ENCODE data around the gene DISC1.
A peak's percentile ranks its signal among the peaks of the same experiment; 100 is the strongest.

The DISC1 gene

DNA sequence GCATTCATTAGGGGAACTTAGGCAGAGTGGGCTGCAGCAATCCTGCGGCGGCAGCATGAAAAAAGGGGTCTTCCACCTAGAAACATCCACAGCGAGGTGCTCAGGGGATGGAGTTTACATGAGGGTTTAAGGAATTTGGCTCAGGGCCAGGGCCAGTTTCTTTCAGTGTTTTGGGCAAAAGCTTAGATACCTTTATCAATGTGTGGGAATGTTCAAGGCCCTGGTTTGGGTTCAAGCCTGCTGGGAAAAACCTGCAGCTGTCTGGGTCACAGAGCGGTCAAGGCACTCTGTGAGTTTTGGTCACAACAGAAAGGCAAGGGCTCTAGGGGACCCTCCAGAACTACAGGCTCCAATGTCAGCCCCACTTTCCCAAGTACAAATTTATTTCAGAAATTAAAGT lies 230.3 kb downstream of the DISC1 start:
- no peak for DNase-seq (ENCODE audit: low read depth)

DNA sequence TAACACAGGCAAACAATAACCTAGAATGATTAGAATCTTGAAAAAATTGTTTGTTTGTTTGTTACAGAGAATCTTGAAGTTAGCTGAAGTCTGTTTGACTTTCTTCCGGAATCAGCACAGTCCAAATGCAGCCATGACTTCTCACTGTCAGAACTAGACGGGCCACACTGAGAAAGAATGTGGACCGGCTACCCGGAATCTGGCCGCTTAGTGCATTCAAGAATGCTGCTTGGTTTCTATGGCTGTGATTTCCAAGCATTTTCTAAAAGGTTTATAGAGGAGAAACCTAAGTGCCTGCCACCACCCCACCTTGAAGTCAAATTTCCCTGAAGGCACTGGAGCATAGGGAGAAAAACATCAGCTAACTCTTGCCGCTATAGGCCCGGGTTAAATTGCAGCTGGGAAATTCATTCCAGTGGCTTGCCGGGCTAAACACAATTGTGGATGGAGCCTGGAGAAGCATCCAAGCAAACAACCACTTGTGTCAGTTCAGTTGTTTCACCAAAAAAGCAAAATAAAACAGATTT lies 231.1 kb downstream of the DISC1 start:
- DNase-seq (ENCODE audit: low read depth), result no peak

DNA sequence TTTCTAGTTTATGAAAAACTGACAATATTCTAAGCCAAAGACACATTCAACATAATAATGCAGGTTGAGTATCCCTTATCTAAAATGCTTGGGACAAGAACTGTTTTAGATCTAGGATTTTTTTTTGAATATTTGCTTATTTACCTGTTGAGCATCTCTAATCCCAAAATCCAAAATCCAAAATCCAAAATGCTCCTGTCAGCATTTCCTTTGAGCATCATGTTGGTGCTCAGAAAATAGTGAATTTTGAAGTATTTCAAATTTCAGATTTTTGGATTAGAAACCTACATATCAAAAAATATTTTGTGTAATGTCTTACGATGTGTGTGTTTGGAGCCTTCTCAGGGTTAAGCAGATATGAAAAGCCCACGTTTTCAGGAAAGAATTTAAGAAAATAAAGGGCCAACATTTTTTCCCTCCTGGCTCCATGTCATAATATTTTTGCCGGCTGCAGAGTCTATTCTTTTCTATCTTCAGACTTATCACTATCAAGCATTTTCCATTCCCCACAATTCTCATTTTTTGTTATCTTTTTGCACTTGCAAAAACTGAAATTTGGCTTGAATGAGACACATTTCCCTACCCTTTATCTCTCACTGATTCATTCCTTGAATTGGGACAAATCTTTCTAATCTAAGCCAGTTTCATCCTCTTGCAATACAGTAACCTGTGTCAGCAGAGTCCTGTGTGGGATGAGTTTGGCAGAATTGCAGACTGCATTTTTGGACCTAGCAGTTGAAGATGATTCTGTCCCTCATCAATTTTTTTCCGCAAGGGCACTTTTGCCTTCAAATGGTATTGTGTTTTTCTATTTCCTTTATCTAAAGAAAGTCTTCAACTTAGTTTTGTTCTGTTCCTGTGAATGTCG lies 233.9 kb downstream of the DISC1 start:
- DNase-seq (ENCODE audit: low read depth), result no peak

DNA sequence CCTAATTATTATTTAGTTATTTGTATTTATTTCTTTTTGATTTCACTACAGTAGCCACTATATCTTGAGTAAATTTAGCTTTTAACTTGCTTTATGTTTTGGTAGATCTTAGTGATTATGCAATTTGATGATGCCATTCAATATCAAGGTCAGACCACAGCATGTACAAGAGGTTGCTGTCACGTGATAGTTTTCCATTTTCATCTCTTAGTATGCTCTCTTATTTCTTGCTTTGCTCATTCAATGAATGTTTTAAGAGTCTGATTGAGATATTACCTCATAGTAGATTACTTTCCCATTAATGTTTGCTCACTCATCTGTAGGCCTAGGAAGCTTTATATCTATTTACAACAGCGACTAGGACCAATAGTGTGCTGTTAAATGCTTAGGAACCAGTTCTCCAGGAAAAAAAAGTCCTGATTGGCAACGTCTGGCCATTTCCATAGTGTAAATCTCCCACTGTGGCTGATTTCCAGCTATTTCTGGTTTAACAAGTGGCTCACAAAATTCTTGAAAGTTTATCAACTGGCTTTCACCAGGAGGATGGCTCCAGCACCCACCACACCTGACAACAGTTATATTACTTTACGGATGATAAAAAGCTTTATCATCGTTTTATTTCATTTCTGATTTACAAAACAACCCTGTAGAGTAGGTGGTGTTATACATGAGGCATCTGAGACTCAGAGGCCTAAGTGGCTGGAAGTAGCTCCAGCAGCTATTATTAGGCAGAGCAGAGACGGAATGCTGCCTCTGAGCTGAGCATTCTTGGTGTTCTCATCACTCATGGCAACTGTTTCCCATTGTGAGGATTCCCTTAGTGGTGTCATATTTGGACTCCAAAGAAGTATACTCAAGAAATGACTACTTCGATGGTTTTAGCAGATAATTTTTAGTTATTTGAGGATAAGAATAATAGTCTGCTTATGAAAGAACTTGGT lies 235.2 kb downstream of the DISC1 start:
- no peak for DNase-seq (ENCODE audit: low read depth)

DNA sequence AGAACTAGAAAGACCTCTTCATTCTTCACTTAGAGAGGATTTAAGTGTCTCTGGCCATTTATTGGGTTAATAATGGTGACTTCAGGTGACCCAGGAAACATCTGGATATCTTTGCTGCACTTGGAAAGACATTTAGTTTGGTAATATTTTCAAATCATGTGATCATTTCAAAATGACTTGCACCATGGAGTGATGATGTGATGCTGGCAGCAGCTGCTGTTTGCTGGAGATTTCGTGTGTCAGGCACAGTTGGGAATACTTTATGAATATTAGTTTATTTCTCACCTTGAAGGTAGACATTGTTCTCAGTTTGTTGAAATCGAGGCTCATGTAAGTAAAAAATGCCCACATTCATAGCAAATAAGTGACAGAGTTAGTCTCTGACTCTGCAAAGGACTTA lies 236.0 kb downstream of the DISC1 start:
- no peak for DNase-seq (ENCODE audit: low read depth)

DNA sequence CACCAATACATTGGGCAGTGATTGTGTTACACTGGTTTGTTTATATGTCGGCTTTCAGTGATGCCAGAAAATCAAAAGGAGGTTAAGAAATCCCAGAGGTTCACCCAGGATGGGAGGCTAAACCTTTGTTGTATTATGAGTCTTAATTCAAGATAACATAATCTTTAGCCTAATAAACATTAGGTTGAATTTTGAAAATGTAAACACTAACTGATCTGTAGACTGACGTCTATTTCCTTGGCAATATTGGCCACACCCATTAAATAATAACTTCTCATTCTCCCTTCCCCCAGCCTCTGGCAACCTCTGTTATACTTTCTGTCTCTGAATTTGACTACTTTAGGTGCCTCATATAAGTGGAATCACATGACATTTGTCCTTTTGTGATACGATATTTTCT lies 238.7 kb downstream of the DISC1 start:
- no peak for DNase-seq (ENCODE audit: low read depth)

DNA sequence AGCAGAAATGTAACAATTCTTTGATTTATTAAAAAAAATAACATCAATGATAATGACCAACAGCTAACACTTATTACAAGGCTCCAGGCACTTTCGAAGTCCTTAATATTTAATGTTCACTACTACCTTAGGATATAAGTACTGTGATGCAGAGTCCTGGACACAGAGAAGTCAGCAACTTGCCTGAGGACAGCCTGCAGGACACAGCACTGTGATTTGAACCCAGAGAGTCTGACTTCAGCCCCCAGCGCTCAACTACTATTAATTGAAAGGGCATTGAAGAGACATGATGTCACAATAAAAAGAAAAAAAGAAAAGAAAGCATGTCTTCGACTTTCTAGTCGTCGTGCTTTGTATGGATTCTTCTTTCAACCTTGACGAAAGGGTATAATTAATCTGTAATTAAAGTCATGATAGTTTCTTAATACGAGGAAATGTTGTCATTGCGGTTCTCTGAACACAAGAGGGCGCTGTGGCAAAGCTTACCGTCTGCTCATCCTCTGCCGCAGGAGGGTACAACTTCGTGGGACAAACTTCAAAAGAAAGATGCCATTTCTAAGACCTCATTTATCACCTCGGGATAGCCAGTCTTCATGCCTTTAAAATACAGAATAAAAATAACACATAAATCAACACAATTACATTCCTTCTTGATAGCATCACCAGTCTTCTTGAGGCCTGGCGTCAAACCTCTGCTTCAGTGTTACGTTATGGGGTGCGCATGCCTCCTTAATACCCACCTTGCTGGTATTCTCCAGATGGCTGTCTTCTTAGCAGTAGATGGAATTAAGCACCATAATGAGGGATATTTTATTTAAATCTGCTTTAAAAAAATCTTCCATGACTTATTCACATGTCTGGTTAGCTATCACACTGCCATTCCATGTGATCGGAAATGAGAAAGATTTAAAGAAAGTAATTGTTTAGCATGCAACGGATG lies 240.1 kb downstream of the DISC1 start:
- DNase-seq (ENCODE audit: low read depth), result peak; percentile 17

DNA sequence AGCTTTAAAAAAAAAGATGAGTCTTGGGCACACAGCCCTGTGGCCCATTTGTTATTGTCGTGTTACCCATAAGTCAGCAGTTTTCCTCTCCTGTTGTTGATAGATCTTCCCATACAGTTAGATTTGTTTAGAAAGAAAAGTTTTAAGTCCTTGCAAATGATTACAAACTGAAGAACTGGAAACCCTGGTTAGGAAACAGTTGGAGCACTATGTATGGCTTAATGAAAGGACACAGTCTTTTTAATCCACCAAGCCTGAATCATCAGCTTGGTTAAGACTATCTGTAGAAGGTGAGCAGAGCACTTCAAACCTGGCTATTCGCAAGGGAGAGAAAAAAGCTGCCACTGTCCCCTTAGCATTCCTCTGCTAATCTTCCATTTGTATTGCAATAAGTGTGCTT lies 241.0 kb downstream of the DISC1 start:
- DNase-seq (ENCODE audit: low read depth), result no peak

DNA sequence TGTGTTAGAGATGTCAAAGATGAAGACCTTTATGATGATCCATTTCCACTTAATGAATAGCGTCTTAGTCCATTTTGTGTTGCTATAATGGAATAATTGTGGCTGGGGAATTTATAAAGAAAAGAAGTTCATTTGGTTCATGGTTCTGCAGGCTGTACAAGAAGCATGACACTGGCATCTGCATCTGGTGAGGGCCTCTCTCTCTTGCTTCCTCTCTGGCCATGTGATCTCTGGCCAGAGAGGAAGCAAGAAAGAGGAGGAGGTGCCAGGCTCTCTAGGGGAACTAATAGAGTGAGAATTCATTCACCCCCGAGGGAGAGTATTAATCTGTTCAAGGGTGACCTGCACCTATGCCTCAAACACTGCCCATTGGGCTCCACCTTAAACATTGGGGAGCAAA lies 242.8 kb downstream of the DISC1 start:
- DNase-seq (ENCODE audit: low read depth), result no peak

DNA sequence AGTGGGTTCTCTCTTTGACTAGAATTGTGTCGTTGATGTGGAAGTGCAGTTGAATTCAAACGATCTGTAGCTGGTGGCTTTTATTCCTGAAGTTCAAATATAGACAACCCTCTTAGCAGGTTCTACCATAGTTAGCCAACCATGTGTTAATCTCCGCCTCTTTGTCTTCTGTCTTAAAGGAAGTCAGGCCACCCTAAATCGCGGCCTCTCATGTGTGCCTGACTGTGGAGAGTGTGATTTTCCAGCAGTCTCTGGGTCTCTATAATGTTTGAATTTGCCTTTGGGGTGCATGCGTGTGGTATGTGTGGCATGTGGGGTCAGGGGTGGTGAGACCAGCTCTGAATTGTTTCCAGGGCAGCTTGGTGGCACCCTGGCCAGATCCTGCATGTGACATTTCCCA lies 244.9 kb downstream of the DISC1 start:
- DNase-seq (ENCODE audit: low read depth), result no peak

DNA sequence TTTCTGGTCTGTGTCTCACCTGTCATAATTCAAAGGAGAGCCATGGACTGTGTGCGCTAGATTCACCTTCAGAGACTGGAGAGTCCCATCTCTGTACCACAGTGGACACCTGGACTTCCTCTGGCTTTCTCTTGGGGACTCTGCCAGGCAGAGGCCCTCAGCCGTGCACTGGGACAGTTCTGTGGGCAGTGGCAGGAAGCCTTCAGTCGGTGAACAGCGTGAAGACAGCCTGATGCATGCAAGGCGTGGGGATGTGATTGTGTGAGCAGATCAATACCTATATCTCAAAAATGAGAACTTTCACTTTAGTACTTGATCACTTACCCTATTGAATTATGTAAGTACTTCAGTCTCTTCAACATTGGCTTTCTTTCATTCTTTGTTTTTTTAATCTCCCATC lies 245.3 kb downstream of the DISC1 start:
- DNase-seq (ENCODE audit: low read depth), result no peak

DNA sequence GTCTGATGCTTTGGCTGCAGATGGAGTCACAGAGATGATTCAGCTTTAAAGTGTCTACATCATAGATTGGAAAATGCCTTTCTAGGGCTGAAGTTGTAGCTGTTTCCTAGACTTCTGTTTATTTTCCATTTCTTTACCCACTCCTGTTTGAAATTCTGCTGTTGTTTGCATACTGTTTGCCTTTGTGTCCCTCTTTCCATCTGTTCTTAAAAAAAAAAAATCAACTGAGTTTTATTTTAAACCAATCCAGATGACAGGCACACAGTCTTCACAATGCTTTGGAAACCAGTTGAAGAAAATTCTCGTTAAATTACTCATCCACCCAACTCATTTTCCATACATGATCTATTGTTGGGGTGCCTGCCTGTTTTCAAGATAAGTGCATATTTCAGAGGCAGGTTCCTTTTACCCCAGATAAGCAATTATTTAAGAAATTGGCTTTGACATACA lies 245.9 kb downstream of the DISC1 start:
- DNase-seq (ENCODE audit: low read depth), result no peak

DNA sequence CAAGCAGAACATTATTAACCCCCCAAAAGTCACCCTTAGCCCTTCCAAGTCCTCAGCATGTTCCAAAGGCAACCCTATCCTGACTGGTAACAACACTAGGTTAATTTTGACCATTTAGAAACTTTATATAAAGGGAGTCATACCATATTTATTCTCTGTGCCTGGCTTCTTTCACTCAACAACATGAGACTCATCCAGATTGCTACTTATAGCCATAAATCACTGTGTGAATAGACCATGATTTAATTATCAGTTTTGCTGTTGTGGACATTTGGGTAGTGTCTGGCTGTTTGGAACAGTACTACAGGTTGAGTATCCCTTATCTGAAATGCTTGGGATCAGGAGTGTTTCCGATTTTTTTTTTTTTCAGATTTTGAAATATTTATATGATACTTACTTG lies 252.1 kb downstream of the DISC1 start:
- DNase-seq (ENCODE audit: low read depth), result no peak

DNA sequence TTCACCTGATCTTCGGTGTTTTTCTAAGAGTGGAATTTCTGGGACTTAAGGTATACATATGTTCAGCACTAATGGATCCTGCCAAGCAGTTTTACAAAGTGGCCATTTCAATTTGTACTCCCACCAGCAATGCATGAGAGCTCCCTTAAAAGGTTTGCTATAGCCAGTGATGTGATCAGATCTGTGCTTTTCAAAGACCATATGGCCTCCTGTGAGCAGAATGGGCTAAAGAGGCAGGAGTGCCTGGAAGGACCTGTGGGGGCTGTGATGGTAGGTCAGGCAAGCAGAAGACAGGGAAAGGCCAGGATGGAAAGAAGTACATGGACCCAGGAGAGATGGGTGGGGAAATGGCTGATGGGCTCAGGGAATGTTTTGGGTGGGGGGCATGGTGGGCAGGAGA lies 252.7 kb downstream of the DISC1 start:
- DNase-seq (ENCODE audit: low read depth), result no peak

DNA sequence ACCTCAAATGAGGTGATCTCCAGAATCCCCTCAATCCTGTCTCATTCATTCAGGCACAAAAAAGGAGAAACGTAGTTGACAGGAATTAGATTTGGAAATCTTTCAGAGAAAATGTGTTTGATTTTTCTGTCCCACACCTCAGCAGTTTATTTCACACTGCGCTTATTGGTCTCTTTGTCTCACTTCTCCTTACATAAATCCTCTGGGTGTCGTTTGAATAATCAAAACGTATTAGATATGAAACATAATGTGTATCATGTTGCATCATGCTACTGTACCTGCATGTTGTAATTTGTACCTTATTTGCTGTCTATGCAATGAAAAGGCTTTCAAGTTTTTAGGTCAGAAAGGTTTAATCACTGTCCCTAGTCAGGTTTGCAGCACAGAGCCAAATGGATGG lies 255.7 kb downstream of the DISC1 start:
- DNase-seq (ENCODE audit: low read depth), result no peak

DNA sequence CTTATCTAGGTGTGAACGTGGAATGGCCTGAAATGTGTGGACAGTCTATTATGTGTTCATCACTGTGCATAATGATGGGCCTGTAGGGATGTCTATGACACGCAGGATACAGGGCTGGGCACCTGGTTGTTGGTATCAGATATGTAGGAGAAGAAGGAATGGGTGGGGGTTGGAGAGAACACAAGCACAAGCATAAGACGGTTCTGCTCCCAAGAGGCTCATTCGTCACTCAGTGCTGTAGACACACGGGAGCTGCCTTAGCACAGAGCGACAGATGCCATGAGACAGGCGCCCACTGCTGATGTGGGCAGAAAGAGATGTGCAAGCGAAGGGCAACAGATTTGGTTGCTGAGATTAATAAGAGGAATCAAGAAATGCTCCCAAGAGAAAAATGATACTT lies 256.2 kb downstream of the DISC1 start:
- no peak for DNase-seq (ENCODE audit: low read depth)

DNA sequence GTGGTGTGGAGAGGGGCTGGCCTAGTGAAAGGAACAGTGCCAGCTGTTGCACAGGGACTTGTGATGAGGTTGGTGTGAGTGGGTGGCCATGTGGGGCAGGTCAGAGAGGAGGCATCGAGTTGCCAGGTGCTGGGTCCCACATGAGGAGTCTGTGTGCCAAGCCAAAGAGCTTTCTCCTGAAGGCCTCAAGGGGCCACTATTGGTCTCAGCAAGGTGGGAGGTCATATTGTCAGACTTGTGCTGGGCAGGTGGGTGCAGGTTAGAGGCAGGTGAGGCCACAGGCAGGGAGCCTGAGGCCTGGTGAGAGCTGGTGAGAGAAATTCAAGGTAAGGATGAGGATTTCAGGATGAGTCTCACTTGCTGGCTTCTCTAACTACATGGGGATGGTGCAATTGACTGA lies 256.8 kb downstream of the DISC1 start:
- no peak for DNase-seq (ENCODE audit: low read depth)

DNA sequence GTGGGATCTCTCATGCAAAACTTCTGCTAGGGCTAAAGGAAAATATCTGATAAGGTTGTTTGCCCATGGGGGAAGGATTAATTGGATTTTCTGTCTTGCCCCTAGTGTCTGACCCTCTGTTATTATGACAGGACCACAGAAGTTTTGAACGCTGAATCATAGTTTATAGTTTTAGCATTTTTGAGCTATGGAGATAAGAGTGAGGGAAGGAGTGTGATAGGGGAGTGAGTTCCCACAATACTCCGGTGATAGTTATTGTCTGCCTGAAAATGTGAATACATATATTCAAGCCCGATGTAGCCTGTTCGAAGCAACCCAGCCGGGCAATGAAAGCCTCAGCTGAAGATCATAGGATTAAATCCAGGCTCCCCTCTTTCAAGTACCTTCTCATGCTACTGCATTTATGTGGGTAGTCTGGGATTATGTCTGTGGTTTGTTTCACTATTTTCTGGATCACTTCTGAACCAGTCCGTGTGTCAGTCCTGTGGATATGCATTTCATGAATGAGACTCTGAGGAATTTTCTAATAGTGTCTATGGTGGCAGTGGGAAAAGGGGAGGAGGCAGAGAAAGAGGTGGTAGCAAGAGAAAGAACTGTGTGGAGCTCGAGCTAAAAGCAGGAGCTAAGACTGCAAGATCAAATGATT lies 258.7 kb downstream of the DISC1 start:
- DNase-seq (ENCODE audit: low read depth), result no peak

DNA sequence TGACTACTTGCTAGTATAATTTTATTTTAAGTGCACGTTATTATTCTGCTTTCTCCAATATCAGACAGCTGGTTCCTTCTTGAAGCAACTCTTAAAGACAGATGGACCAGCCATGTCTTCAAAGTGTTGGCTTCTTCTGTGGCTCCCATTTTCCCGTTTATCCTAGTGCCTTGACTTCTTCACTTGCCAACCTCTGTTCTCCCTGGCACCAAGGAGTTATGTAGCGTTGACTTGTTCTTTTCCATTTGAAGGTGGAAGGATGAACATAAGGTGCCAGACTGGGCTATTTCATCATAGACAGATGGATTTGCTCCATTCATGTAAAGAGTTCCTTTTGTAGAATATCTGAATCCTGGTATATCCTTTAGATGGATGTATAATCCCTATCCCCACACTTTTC lies 260.6 kb downstream of the DISC1 start:
- DNase-seq (ENCODE audit: low read depth), result no peak

DNA sequence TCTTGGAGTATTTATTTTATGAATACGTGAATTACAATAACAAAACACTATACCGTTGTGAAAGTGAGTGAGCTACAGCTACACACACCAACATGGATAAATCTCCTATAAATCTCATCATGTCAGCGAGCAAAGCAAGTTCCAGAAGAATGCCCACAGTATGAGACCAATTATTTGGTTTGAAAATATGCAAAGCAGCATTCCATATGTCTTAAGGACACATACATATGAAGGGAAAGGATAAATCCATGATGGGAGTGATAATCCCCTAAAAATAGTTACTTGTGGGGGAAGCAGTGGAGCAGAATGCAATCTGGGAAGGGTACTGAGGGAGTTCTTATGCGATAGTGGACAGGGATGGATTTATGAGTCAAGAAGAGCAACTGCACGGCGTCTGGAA lies 261.3 kb downstream of the DISC1 start:
- DNase-seq (ENCODE audit: low read depth), result no peak

DNA sequence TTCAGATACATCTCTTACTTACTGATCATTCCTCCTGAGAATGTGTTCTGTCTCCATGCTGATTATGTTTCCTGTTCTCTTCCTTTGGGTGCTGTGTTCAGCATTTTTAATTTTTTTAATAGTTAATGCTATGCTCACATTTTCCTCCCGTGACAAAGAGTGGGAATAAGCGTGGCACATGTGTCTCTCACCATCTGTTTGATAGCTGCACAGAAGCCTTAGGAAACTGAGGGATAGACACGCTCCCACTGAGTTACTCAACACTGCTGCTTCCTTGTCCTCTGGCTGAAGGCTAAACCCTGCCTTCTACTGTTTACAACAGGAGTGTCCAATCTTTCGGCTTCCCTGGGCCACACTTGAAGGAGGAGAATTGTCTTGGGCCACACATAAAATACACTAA lies 264.2 kb downstream of the DISC1 start:
- DNase-seq (ENCODE audit: low read depth), result no peak
